ENCODE measurements around the gene STK32B. TPM values are rescaled to one million over a fixed set of nuclear protein-coding genes. Genes with fewer than 3 reads are reported as not detected.

The STK32B gene
- total RNA-seq, 2 experiments from 2014 or later: not detected

- CTCF ChIA-PET (ENCODE audit: unreplicated experiment): no interaction called here
These were observed 290.2 kb downstream of the STK32B start for GRCh38 chr4:5341526-5341925.

DNA sequence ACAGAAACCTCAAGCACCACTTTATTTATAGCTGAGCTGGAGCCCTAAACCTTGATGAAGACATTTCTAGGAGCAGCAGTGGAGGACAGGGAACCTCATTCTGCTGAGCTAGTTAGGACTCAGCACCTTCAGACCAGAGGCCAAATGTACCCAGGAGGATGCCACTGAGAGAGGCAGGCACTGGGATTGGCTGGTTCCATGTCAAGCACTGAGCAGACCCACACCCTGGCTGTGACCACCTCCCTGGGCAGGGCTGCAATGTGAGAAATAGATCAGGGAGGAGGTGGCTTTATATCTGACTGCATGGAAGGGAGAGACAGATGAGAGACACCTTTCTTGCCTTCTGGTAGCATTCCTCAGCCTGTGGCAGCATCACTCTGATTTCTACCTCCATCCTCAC, 304.6 kb downstream of the STK32B start:
- Histone ChIP-seq H3K36me3 (ENCODE audit: insufficient read depth, low read length) (no peaks in the 10 kb centered on the region), H3K27ac (ENCODE audit: low read depth, low read length, poor library complexity, severe bottlenecking) (no peak overlapping the region), H2AFZ (ENCODE audit: low read length) (no peak overlapping the region), H3K4me3 (ENCODE audit: low read depth, low read length, poor library complexity, severe bottlenecking) (no peak overlapping the region), H4K20me1 (ENCODE audit: insufficient read depth, low read length) (no peaks in the 10 kb centered on the region), H3K79me2 (ENCODE audit: insufficient read depth, low read depth, low read length) (no peaks in the 10 kb centered on the region), H3K9me2 (ENCODE audit: insufficient read depth, low read length) (no peaks in the 10 kb centered on the region), H3K4me1 (ENCODE audit: insufficient read depth, low read length, poor library complexity, severe bottlenecking) (no peaks in the 10 kb centered on the region), H3K9me3 (ENCODE audit: low read length) (no peaks in the 10 kb centered on the region), H3K4me2 (ENCODE audit: low read length) (no peak overlapping the region)
- intact Hi-C loops (cut with micrococcal nuclease; ENCODE audit: unreplicated experiment): no loop called here
- DNase-seq (ENCODE audit: low spot score): no peak
- ChIA-PET POLR2A (interaction anchor here (0.5 kb wide), 1 partner anchor 91 kb away, joined by 4 read pairs; no protein-coding TSS in a partner anchor), CTCF (ENCODE audit: unreplicated experiment) (no interaction called here)
- BruUV-seq (replicated peaks): no TSS peak
- no peak for TF ChIP-seq EZH2phosphoT487 (IDR thresholded peaks at IDR 0.05; ENCODE audit: borderline replicate concordance, low read depth, low read length)
- TF ChIP-seq CTCF (conservative IDR thresholded peaks at IDR 0.05; ENCODE audit: low read length): no peak

More at GRCh38 chr4:5341526-5341925, 290.2 kb downstream of the STK32B start:
- H3K4me3 ChIP-seq (ENCODE audit: low read depth, low read length, poor library complexity, severe bottlenecking): no peak overlapping the region
- H3K79me2 ChIP-seq (ENCODE audit: insufficient read depth, low read depth, low read length): no peaks in the 10 kb centered on the region
- intact Hi-C loops (cut with micrococcal nuclease; ENCODE audit: unreplicated experiment): no loop called here
- no peaks in the 10 kb centered on the region for H3K36me3 ChIP-seq (ENCODE audit: insufficient read depth, low read length)
- no peak overlapping the region for H3K4me2 ChIP-seq (ENCODE audit: low read length)
- H2AFZ ChIP-seq (ENCODE audit: low read length): no peak overlapping the region
- no peaks in the 10 kb centered on the region for H3K9me3 ChIP-seq (ENCODE audit: low read length)
- no peaks in the 10 kb centered on the region for H3K4me1 ChIP-seq (ENCODE audit: insufficient read depth, low read length, poor library complexity, severe bottlenecking)
- POLR2A ChIA-PET: no interaction called here
- H4K20me1 ChIP-seq (ENCODE audit: insufficient read depth, low read length): no peaks in the 10 kb centered on the region
- no peaks in the 10 kb centered on the region for H3K9me2 ChIP-seq (ENCODE audit: insufficient read depth, low read length)
- no TSS peak for BruUV-seq (replicated peaks)
- no peak for DNase-seq (ENCODE audit: low spot score)
- TF ChIP-seq EZH2phosphoT487 (IDR thresholded peaks at IDR 0.05; ENCODE audit: borderline replicate concordance, low read depth, low read length) (no peak), CTCF (conservative IDR thresholded peaks at IDR 0.05; ENCODE audit: low read length) (no peak)
- no peak overlapping the region for H3K27ac ChIP-seq (ENCODE audit: low read depth, low read length, poor library complexity, severe bottlenecking)

DNA sequence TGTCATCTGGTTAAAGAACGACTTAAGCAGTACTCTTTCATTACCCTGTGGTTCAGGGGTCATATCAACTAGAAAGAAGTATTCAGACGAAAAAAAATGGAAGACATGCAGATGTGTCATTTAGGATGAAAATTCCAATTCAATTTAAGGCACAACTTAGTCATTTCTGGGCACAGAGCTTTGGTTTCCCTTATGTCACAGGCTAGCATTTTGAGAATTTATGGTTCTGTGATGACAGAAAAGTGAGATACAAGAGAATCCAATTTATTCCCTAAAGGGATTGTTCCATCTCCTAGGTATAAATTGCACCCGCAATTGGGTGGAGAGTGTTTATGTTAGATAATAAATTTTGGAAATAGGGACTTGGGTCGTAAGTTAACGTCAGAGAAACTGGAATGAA, 306.6 kb downstream of the STK32B start:
- no peak overlapping the region for H3K4me2 ChIP-seq (ENCODE audit: low read length)
- no peaks in the 10 kb centered on the region for H3K9me3 ChIP-seq (ENCODE audit: low read length)
- no peak for DNase-seq (ENCODE audit: low spot score)
- no peak overlapping the region for H2AFZ ChIP-seq (ENCODE audit: low read length)
- no peaks in the 10 kb centered on the region for H4K20me1 ChIP-seq (ENCODE audit: insufficient read depth, low read length)
- intact Hi-C loops (cut with micrococcal nuclease; ENCODE audit: unreplicated experiment): no loop called here
- no peaks in the 10 kb centered on the region for H3K36me3 ChIP-seq (ENCODE audit: insufficient read depth, low read length)
- no peaks in the 10 kb centered on the region for H3K4me1 ChIP-seq (ENCODE audit: insufficient read depth, low read length, poor library complexity, severe bottlenecking)
- no TSS peak for BruUV-seq (replicated peaks)
- H3K79me2 ChIP-seq (ENCODE audit: insufficient read depth, low read depth, low read length): no peaks in the 10 kb centered on the region
- no peak overlapping the region for H3K27ac ChIP-seq (ENCODE audit: low read depth, low read length, poor library complexity, severe bottlenecking)
- ChIA-PET CTCF (ENCODE audit: unreplicated experiment) (no interaction called here), POLR2A (no interaction called here)
- no peak overlapping the region for H3K4me3 ChIP-seq (ENCODE audit: low read depth, low read length, poor library complexity, severe bottlenecking)
- no peaks in the 10 kb centered on the region for H3K9me2 ChIP-seq (ENCODE audit: insufficient read depth, low read length)
- TF ChIP-seq CTCF (conservative IDR thresholded peaks at IDR 0.05; ENCODE audit: low read length) (no peak), EZH2phosphoT487 (IDR thresholded peaks at IDR 0.05; ENCODE audit: borderline replicate concordance, low read depth, low read length) (no peak)
